HG03175 (cell line): ENCODE measurements around the gene CNN2.

Experiments
- ATAC-seq: cut with Tn5 transposase; IDR thresholded peaks from one replicate; pipeline ENCODE4 v1.9.1; 2021; ENCODE audit warnings: mild to moderate bottlenecking, moderate library complexity; ENCODE audit not compliant: unreplicated experiment

CNN2 gene

DNA sequence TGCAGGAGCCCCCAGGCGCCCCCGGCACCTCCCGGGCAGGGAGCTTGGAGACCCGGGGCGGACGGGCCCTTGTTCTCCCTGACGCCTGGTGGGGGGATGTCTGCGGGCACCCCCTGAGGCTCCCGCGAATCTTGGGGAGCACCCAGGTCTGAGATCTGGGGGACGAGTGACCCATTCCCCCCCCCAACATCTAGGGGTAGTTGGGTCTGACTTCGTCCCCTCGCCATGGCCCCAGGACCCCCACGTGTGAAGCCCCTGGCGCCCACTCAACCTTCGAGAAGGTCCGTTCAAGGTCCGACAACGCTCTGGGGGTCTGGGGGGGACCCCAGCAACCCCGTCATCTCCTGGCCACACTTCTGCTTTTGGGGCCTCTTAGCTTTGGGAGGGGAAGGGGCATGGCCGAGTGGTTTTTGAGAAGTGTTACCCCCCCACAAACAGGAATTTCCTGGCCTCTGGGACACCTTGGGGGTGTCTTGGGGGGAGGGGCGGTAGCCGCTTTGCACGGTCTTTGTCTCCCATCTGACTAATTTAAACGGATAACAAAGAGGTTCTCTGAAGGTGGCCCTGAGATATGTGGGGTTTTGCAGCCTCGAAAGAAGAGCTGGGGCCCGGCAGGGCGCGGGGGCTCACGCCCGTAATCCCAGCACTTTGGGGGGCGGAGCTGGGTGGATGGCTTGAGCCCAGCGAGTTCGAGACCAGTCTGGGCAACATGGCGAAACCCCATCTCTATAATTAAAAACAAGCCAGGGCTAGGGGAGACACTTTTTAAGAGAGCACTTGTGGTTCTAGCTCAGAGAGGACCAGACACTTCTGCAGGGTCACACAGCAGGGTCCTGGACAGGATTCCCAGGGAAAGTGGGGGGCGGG lies 608 bp downstream of the CNN2 start:
- ATAC-seq: no peak

DNA sequence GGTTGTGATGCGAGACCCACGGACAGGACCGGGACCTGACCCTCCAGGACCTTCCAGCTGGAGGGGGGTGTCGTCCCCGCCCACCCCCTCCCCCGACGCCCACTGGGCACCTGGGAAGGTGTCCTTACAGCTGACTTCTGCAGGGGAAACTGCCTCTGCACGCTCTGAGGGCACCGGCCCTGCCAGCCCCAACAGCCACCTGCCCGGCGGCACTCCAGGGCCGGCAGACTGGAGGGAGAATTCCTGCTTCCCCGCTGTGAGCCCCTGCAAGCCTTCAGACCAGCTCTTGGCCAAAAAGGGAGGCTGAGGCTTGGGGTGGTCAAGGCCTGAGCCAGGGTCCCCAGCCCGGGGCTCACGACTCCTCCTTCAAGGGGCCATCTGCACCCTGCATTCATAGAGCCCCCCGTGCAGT lies 1.2 kb downstream of the CNN2 start:
- no peak for ATAC-seq

DNA sequence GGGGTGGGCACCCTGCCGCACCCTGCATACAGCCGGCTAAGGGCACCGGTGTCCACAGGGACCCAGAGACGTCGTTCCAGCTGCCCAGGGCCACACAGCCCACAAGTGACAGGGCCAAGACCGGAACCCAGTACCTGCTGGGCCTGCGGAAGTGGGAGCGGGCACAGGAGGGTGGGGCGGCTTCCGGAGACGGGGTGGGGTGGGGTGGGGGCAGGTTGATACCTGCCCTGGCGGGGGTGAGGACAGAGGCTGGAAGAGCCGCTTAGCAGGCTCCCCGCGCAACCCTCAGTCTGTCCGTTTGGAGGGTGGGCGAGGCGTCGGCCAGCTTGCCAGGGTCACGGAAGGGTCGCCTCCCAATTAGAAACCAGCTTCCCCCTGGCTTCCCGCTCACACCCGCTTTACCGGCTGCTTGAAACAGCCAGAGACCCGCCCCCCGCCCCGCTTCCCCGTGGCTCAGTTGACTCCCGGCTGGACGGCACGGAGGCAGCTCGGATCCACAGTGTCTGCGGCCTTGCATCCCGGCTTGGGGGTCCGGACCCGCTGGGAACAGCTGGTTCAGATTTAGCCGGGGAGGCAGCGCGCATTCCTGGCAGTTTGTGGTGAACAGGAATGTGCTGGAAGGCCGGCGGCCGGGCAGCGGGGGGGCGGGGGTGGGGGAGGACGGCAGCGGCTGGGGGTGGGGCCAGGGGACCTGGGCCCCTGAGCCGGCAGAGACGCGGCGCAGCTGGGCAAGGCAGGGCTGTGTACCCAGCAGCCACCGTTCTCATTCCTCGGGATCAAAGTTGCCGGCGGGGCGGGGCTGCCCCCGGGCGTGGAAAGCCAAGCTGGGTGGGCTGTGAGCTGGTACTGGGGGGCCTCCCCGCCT lies 1.9 kb downstream of the CNN2 start:
- no peak for ATAC-seq

DNA sequence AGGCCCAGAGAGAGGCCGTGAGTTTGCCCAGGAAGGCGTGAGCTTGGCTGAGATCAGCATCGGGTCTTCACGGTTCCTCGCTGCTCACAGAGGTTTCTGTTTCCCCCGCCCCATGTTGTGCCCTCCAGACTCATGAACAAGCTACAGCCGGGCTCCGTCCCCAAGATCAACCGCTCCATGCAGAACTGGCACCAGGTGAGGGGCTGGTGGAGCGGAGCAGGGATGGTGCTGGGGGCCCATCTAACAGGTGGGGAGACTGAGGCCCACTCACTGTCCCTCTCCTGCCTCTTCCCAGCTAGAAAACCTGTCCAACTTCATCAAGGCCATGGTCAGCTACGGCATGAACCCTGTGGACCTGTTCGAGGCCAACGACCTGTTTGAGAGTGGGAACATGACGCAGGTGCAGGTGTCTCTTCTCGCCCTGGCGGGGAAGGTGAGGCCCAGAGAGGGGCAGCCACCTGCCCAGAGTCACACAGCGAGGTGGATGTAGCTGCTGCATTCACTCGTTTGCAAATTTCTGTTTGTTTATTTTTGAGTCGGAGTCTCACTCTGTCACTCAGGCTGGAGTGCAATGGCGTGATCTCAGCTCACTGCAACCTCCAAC lies 6.0 kb downstream of the CNN2 start:
- no peak for ATAC-seq

- no peak for ATAC-seq
Measured at GRCh38 chr19:1035998-1036621, 9.7 kb downstream of the CNN2 start.

GRCh38 chr19:1037621-1038064 lies 11.2 kb downstream of the CNN2 start:
- no peak for ATAC-seq

DNA sequence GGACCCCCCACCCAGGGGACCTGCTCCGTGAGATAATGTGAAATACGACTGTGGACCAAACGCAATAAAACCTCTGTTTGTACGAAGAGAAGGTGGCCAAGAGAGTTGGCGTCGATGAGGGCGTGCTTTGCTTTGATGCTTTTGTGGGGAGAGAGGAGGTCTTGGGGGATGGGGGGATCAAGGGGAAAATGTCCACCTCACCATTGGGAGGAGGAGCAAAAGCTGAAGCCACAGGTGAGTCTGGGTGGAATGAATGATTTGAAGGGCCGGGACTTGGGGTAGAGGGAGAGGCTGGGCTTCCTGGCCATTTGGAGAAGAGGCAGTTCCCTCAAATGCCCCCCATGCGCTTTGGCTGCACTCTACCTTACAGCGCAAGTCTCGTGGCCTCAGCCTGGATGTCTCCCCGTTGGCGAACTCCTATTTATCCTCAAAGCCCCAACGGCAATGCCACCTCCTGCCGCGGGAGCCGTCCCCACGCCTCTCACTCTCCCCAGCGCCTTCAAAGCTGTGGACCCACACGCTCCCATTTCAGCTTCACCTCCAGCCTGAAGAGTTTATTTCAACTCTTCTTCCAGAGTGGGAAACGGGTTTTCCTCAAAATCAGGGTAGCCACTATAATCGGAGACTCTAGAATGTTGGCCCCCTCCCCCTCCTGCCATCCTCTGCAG lies 12.7 kb downstream of the CNN2 start:
- no peak for ATAC-seq

GRCh38 chr19:1039646-1040475 lies 13.5 kb downstream of the CNN2 start, which contains the start of gene ABCA7:
Gene ABCA7 (plus strand): TSS chr19:1040107. CDS start chr19:1041362, 1,255 bp downstream.
- ATAC-seq: peak; percentile 68

- peak; percentile 44 for ATAC-seq
Measured at GRCh38 chr19:1040476-1041271, 14.3 kb downstream of the CNN2 start.

DNA sequence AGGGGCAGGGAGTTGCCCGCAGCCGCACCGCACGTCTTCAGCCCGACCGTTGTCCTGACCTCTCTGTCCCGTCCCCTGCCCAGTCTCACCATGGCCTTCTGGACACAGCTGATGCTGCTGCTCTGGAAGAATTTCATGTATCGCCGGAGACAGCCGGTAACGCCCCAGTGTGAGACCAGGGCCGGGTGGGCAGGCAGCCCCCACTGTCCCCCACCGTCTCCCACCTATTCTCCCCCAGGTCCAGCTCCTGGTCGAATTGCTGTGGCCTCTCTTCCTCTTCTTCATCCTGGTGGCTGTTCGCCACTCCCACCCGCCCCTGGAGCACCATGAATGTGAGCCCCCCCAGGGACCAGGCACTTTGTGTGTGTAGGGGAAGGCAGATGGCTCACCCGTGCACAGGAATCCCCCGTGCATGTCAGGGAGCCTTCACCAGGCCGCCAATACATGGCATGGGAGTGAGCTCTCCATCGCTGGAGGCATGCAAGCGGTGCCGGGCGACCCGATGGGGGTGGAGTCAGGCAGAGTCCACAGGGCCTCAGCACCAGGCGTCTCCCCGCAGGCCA lies 14.9 kb downstream of the CNN2 start:
- ATAC-seq: no peak

DNA sequence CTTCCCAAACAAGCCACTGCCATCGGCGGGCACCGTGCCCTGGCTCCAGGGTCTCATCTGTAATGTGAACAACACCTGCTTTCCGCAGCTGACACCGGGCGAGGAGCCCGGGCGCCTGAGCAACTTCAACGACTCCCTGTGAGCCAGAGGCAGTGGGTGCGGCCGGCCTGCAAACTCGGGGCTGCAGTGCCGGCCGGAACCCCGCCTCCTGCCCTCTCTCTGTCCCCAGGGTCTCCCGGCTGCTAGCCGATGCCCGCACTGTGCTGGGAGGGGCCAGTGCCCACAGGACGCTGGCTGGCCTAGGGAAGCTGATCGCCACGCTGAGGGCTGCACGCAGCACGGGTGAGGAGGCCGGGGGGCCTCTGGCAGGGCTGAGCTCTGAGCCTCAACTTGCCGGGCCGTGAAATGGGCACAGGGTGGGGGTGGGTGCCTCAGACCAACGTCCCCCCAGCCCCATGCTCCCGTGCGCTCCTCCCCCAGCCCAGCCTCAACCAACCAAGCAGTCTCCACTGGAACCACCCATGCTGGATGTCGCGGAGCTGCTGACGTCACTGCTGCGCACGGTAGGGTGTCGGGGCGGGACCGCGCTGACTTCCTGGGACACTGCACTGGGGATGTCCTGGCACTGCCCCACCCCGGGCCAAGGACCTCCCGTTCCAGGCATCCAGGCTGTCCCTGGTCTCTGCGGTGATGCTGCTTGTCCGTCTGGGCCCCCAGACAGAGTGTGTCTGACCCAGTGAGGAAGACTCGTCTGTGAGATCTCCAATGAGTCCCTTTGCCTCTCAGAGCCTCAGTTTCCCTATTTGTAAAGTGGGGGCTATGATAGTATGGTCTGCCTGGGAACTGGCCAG lies 15.7 kb downstream of the CNN2 start:
- ATAC-seq: no peak

- no peak for ATAC-seq
Measured at GRCh38 chr19:1042689-1043511, 16.5 kb downstream of the CNN2 start.

DNA sequence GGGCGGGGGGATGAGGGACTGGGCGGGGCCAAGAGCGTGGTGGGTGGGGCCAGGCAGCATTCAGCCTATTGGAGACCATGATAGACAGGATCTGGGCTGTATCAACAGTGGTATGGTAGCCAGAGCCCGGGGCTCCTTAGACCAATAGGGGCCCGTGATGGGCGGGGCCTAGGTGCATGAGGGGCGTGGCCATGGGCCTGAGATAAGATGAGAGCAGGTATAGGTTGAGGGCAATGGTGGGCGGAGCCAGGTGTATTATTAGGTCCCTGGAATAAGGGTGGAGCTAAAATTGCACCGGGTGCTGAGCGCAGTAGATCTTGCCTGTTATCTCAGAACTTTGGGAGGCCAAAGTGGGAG lies 18.8 kb downstream of the CNN2 start:
- ATAC-seq: no peak

DNA sequence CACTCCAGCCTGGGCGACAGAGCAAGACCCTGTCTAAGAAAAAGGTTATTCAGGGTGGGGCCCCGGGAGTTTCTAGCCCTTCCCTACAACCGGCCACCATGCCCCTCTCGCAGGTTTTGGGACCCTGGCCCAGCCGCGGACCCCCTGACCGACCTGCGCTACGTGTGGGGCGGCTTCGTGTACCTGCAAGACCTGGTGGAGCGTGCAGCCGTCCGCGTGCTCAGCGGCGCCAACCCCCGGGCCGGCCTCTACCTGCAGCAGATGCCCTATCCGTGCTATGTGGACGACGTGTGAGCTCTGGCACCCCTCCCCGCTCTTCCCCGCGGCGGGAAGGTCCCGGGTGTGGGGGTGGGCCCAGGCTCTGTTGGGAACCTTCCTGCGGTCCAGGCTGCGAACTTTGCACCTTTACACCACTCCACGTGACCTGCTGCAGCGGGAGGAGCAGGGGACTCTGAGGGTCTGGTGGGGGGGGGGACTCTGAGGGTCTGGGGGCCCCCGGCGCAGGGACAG lies 19.8 kb downstream of the CNN2 start:
- ATAC-seq: no peak

DNA sequence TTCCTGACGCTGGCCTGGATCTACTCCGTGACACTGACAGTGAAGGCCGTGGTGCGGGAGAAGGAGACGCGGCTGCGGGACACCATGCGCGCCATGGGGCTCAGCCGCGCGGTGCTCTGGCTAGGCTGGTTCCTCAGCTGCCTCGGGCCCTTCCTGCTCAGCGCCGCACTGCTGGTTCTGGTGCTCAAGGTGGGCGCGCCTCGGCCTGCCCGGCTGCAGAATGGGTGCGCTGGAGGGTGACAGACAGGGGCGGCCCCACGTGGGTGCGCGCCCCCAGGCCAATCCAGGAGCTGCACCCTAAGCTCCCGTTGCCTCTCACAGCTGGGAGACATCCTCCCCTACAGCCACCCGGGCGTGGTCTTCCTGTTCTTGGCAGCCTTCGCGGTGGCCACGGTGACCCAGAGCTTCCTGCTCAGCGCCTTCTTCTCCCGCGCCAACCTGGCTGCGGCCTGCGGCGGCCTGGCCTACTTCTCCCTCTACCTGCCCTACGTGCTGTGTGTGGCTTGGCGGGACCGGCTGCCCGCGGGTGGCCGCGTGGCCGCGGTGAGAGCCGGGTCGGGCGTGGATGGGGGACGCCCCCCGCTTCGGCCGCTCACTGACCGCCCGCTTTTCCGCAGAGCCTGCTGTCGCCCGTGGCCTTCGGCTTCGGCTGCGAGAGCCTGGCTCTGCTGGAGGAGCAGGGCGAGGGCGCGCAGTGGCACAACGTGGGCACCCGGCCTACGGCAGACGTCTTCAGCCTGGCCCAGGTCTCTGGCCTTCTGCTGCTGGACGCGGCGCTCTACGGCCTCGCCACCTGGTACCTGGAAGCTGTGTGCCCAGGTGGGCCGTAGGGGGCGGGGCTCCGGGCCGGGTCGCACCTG lies 20.7 kb downstream of the CNN2 start:
- ATAC-seq: no peak
